Lung microvascular endothelial cell (primary cell): ENCODE data around the gene MAPKBP1. TPM values are rescaled to one million over a fixed set of nuclear protein-coding genes. Genes with fewer than 3 reads are reported as not detected.

Experiments used
- DNase-seq, 2 donors: peaks; one replicate each; pipeline versions ENCODE4 v3.0.0 to v3.0.0-alpha.2; 2010; ENCODE audit warnings: low read depth in 2 of 2
- total RNA-seq: library from RNA; depleted of rRNA; stranded (reverse); fragments of >200 nt; gene quantifications from 2 replicates; pipeline ENCODE4 v1.2.1, GENCODE V29; 2014

MAPKBP1 gene
- total RNA-seq, 1 donor from 2014 or later, result 7.1 TPM

GRCh38 chr15:41805711-41806110, 31.4 kb downstream of the MAPKBP1 start:
- no peak for DNase-seq

GRCh38 chr15:41806291-41807181, 32.3 kb downstream of the MAPKBP1 start:
- DNase-seq, result no peak

DNA sequence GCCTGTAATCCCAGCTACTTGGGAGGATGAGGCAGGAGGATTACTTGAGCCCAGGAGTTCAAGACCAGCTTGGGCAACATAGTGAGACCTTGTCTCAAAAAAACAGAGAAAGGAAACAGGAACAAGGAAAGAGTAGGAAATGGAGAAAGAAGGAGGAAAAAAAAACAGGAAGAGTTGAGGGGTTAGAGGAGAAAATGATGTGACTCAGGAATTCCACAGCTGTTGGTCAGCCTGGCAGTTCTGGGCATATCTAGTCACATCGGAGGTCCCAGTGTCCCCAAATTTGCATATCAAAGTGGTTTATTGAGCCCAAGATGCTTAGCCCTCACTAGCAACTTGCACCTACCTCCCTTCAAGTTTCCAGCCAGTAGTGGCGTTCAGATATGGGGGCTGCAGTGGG, 34.8 kb downstream of the MAPKBP1 start:
- peak in 1 of 2 donors; percentile 25 for DNase-seq

DNA sequence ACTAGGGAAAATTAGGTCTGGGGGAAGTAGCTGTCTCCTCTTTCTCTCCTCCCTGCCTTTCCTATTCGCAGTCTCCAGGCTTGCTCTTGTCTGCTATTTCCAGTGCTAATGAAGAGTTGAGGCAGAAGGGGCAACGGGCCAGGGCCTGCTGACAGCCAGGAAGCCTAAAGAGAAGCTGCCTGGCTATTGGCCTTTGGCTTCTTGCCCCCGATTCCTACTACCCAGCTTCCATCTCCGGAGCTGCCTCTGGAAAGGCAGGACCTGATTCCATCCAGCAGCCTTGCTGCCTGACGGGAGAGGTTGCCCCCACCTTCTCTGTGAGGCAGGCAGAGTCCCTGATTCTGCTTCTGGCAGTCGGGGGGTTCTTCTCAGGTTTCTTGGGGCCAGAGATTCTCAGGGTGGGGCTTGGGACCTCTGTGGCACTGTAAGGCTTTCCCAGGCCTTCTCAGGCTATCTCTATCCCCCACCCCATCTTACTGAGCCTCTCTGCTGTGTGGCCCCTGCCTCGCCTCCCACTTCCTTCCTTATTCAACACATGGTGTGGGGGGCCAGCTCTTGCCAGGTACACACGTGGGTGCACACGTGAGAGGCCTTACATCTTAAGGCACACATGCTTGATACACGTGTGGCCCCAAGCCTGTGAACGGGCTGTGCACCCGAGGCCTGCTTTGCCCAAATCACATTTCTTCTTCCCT, 35.4 kb downstream of the MAPKBP1 start:
- peak in 1 of 2 donors; percentile 45 for DNase-seq

GRCh38 chr15:41810651-41811431, 36.6 kb downstream of the MAPKBP1 start:
- no peak for DNase-seq

DNA sequence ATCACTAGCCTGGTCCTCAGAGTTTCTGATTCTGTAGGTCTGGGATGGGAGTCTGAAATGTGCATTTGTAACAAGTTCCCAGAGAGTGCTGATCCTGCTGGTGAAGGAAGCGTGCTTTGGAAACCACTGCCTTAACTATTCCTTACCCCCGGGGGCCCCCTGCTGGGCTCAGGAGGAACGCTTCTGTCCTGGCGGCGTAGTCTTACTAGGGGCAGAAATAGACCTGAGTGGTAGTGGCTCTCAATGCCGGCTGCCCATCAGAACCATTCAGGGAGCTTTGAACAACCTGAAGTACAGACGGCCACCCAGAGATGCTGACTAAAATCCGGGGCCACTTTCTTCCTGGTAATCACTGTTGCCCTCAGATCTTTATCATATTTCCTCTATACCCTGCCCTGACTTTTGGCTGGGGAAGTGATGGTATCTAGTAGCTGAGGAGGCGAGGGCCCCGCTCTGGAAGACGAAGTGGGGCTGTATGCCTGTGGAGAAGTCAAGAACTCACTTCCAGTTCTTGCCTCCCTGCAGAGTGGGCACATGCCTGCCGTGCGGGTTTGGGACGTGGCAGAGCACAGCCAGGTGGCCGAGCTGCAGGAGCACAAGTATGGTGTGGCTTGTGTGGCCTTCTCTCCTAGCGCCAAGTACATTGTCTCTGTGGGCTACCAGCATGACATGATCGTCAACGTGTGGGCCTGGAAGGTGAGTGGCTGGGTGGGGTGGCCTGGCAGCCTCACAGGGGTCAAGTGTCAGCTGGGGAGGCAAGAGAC, 37.3 kb downstream of the MAPKBP1 start:
- DNase-seq, result peak; percentile 88 to 90

GRCh38 chr15:41812820-41813375, 38.6 kb downstream of the MAPKBP1 start:
- no peak for DNase-seq

DNA sequence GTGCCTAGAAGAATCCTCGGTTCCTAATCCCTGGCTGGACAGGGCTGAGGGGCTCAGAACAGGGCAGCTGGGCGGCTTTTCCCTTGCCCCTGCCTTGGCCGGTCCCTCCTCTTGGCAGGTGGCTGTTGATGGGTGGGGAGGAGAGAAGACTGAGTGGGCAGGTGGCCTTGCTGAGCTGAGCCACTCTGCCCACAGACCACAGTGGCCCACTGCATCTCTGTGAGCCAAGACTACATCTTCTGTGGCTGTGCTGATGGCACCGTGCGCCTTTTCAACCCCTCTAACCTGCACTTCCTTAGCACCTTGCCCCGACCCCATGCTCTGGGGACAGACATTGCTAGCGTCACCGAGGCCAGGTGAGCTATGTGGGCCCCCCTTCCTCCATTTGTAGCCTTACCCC, 39.1 kb downstream of the MAPKBP1 start:
- no peak for DNase-seq

GRCh38 chr15:41814534-41814933, 40.2 kb downstream of the MAPKBP1 start:
- DNase-seq, result no peak

DNA sequence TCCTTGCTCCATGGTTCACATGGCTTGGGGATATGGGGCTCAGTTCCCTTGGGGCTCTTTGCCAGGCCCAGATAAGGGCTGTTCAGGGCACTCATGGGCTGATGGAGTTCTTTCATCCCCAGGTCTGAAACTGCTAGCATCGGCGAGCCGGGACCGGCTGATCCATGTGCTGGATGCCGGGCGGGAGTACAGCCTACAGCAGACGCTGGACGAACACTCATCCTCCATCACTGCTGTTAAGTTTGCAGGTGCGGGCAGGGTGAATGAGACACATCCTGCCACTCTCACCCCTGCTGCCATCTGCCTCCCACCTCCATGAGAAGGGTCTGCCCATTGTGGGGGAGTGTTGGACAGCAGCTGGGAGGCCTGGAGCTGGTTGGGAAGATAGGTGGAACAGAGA, 42.5 kb downstream of the MAPKBP1 start:
- DNase-seq, result no peak

- DNase-seq, result no peak
Measured at GRCh38 chr15:41817327-41817726, 43.0 kb downstream of the MAPKBP1 start.

- DNase-seq, result no peak
Measured at GRCh38 chr15:41817781-41818180, 43.5 kb downstream of the MAPKBP1 start.

DNA sequence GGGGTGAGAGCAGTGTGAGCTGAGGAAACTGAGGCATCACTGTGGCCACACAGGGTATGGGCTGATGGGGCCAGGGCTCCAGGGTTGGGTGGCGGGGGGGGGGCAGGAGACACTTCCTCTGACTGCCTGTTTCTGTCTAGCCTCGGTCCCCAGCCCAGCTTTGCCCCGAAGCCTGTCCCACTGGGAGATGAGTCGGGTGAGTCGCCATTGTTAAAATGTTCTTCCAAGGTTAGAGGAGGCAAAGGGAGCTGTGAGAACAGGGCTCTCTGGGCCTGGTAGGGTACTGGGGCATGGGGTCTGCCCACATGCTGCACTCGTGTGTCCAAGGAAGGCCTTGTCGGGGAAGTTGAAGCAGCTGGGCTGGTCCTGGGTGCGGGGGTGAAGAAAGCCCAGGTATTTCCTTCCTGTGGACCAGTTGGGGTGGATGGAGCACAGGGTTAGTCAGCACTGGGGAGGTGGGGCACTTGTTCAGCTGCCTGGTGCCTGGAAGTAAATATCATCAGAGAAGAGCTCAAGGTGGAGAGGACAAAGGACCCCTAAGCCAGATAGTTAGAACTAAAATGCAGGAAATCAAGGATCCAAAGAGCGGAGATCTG, 45.3 kb downstream of the MAPKBP1 start:
- no peak for DNase-seq

DNA sequence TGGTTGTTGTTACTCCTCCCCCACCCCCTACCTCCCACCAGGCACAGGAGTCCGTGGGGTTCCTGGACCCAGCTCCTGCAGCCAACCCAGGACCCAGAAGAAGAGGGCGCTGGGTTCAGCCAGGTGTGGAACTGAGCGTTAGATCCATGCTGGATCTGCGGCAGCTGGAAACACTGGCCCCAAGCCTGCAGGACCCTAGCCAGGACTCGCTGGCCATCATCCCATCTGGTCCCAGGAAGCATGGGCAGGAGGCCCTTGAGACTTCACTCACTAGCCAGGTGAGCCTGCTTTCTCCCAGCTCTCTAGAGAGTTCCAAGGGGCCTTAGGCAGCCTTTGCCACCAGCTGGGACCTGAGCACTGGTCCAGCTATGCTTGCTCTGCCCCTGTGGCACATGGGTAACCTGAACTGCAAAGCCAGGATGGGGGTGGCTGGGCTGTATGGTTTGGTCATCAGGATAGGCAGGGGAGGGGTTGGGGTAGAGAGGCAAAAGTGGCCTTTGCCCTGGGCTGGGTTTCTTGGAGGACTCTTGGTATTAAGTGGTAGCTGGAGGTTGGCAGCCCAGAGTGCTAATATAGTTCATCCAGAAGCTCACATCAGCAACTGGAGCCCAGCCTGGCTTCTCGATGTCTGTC, 46.6 kb downstream of the MAPKBP1 start:
- DNase-seq, result no peak

DNA sequence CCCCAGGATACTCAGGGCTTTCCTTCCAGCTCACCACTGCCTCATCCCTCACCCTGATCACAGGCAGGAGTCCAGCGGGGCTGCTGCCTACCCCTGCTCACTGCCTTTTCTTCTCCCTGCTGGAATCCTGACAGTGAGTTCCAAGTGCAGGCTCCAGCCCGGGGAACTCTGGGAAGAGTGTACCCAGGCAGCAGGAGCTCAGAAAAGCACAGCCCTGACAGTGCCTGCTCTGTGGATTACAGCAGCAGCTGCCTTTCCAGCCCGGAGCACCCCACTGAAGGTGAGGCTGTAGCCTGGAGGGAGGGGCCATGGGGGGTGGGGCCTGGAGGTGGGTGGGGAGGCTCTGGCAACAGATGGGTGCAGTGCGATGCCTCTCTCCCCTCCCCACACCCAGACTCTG, 47.5 kb downstream of the MAPKBP1 start:
- DNase-seq, result no peak

DNA sequence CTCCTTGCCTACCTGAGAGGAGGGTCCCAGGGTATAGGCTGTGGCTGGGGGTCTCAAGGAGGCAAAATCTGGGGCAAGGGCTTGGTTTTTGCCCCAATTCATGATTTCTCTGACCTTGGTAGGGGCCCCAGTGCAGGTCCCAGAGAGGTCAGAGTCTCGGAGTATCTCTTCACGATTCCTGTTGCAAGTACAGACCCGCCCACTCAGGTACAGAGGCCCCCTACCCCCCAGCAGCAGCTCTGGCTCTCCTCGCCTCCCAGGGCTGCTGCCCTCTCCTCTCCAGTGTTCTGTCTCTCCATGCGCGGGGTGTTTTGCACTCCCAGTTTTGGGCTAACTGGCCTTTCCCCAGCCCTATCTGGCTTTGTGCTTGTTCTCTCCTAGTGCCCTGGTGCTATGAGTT, 48.2 kb downstream of the MAPKBP1 start:
- DNase-seq, result no peak

GRCh38 chr15:41822957-41823356, 48.7 kb downstream of the MAPKBP1 start:
- DNase-seq, result no peak

GRCh38 chr15:41823502-41823901, 49.2 kb downstream of the MAPKBP1 start:
- no peak for DNase-seq

DNA sequence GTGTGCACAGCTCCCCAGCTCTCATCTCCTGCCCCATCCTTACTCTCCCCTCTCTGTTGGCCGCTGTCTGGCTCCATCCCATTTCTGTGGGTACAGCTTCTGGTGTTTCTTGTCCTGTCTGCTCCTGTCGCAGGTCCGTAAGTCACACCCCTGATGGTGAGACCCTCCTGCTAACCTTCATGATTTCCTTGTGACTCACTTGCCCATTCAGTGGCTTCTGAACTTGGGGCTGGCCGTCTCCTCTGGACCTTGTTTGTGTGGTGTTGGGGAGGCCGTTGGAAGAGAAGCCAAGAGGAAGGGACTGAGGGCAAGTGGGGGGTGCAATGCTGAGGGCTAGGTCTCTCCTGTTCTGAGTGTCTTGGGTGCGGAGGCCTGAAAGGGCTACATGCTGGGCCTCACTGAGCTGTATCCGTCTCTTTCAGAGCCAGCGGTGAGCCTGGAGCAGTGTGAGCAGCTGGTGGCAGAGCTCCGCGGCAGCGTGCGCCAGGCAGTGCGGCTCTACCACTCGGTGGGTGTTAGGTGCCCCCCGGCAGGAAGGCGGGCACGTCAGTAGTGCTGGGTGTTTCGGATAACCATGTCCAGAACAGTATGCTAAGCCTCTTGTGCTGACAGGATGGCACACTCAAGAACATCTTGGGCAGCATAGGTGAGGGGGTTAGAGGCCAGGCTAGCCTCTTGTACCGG, 49.9 kb downstream of the MAPKBP1 start:
- no peak for DNase-seq

- no peak for DNase-seq
Measured at GRCh38 chr15:41825145-41825544, 50.9 kb downstream of the MAPKBP1 start.
